ENCODE results near the gene LIPI. TPM values are rescaled to one million over a fixed set of nuclear protein-coding genes. Genes with fewer than 3 reads are reported as not detected.
"Not testable (repeated sequence)": the region's sequence is repeated elsewhere in the genome, so short reads cannot be mapped to it uniquely, and the experiment has no call there.

The LIPI gene
- total and polyA plus RNA-seq, 2 donors (not counting 1 experiment from before 2014, with no cell fraction given) = not detected

GRCh38 chr21:14096172-14096571 is 114.6 kb downstream of the LIPI start:
- Histone ChIP-seq H4K20me1 (ENCODE audit: control insufficient read depth, extremely low read depth, insufficient read depth, low read length) (no peaks in the 10 kb centered on the region), H2AFZ (ENCODE audit: low read length) (no peak overlapping the region), H3K36me3 (ENCODE audit: control insufficient read depth, insufficient read depth, low read length) (no peaks in the 10 kb centered on the region), H3K4me3 (replicated peaks in 1 of 4; ENCODE audit: control extremely low read depth in 1 of 4, insufficient read depth in 1 of 4, low read depth in 3 of 4, low read length in 4 of 4) (no peak overlapping the region), H3K79me2 (ENCODE audit: control insufficient read depth, insufficient read depth, low read length) (no peaks in the 10 kb centered on the region), H3K9ac (ENCODE audit: insufficient read depth, low read length) (no peak overlapping the region), H3K9me3 (ENCODE audit: control insufficient read depth, insufficient read depth, low read depth, low read length) (no peaks in the 10 kb centered on the region), H3K4me2 (ENCODE audit: extremely low read depth, insufficient read depth, low read length) (no peak overlapping the region), H3K27ac (ENCODE audit: insufficient read depth, low read length) (no peak overlapping the region), H3K4me1 (ENCODE audit: control insufficient read depth, extremely low read depth, insufficient read depth, low read length) (no peaks in the 10 kb centered on the region), H3K27me3 (ENCODE audit: control insufficient read depth, insufficient read depth, low read length) (no peaks in the 10 kb centered on the region)
- no peak for TF ChIP-seq CTCF (conservative IDR thresholded peaks at IDR 0.05 in 1 of 2, IDR thresholded peaks at IDR 0.05 in 1 of 2; ENCODE audit: low read depth in 1 of 2, low read length in 2 of 2)
- TF ChIP-seq EZH2 (IDR thresholded peaks at IDR 0.05; ENCODE audit: low read length, missing control alignments) = no peak
- DNase-seq (ENCODE audit: low read depth in 2 of 2) = no peak

- H3K9ac ChIP-seq (ENCODE audit: insufficient read depth, low read length) = no peak overlapping the region
- no peaks in the 10 kb centered on the region for H4K20me1 ChIP-seq (ENCODE audit: control insufficient read depth, extremely low read depth, insufficient read depth, low read length)
- no peaks in the 10 kb centered on the region for H3K9me3 ChIP-seq (ENCODE audit: control insufficient read depth, insufficient read depth, low read depth, low read length)
- no peak overlapping the region for H3K4me3 ChIP-seq (replicated peaks in 1 of 4; ENCODE audit: control extremely low read depth in 1 of 4, insufficient read depth in 1 of 4, low read depth in 3 of 4, low read length in 4 of 4)
- no peak overlapping the region for H3K4me2 ChIP-seq (ENCODE audit: extremely low read depth, insufficient read depth, low read length)
- TF ChIP-seq EZH2 (IDR thresholded peaks at IDR 0.05; ENCODE audit: low read length, missing control alignments) (no peak), CTCF (conservative IDR thresholded peaks at IDR 0.05 in 1 of 2, IDR thresholded peaks at IDR 0.05 in 1 of 2; ENCODE audit: low read depth in 1 of 2, low read length in 2 of 2) (no peak)
- H3K36me3 ChIP-seq (ENCODE audit: control insufficient read depth, insufficient read depth, low read length) = no peaks in the 10 kb centered on the region
- no peaks in the 10 kb centered on the region for H3K79me2 ChIP-seq (ENCODE audit: control insufficient read depth, insufficient read depth, low read length)
- no peaks in the 10 kb centered on the region for H3K4me1 ChIP-seq (ENCODE audit: control insufficient read depth, extremely low read depth, insufficient read depth, low read length)
- H2AFZ ChIP-seq (ENCODE audit: low read length) = no peak overlapping the region
- no peaks in the 10 kb centered on the region for H3K27me3 ChIP-seq (ENCODE audit: control insufficient read depth, insufficient read depth, low read length)
- no peak overlapping the region for H3K27ac ChIP-seq (ENCODE audit: insufficient read depth, low read length)
- no peak for DNase-seq (ENCODE audit: low read depth in 2 of 2)
Observed at GRCh38 chr21:14095056-14095455, 115.7 kb downstream of the LIPI start.

GRCh38 chr21:14092834-14093560 is 117.8 kb downstream of the LIPI start:
- H3K4me2 ChIP-seq (ENCODE audit: extremely low read depth, insufficient read depth, low read length) = no peak overlapping the region
- DNase-seq (ENCODE audit: low read depth in 2 of 2) = no peak
- H3K4me3 ChIP-seq (replicated peaks in 1 of 4; ENCODE audit: control extremely low read depth in 1 of 4, insufficient read depth in 1 of 4, low read depth in 3 of 4, low read length in 4 of 4) = no peak overlapping the region
- H3K4me1 ChIP-seq (ENCODE audit: control insufficient read depth, extremely low read depth, insufficient read depth, low read length) = no peaks in the 10 kb centered on the region
- TF ChIP-seq EZH2 (IDR thresholded peaks at IDR 0.05; ENCODE audit: low read length, missing control alignments) (no peak), CTCF (conservative IDR thresholded peaks at IDR 0.05 in 1 of 2, IDR thresholded peaks at IDR 0.05 in 1 of 2; ENCODE audit: low read depth in 1 of 2, low read length in 2 of 2) (no peak)
- no peaks in the 10 kb centered on the region for H3K9me3 ChIP-seq (ENCODE audit: control insufficient read depth, insufficient read depth, low read depth, low read length)
- H3K27me3 ChIP-seq (ENCODE audit: control insufficient read depth, insufficient read depth, low read length) = no peaks in the 10 kb centered on the region
- no peaks in the 10 kb centered on the region for H3K36me3 ChIP-seq (ENCODE audit: control insufficient read depth, insufficient read depth, low read length)
- H3K79me2 ChIP-seq (ENCODE audit: control insufficient read depth, insufficient read depth, low read length) = no peaks in the 10 kb centered on the region
- no peak overlapping the region for H3K27ac ChIP-seq (ENCODE audit: insufficient read depth, low read length)
- H4K20me1 ChIP-seq (ENCODE audit: control insufficient read depth, extremely low read depth, insufficient read depth, low read length) = no peaks in the 10 kb centered on the region
- H2AFZ ChIP-seq (ENCODE audit: low read length) = no peak overlapping the region
- H3K9ac ChIP-seq (ENCODE audit: insufficient read depth, low read length) = no peak overlapping the region

GRCh38 chr21:14090184-14090583 is 120.6 kb downstream of the LIPI start:
- H3K4me2 ChIP-seq (ENCODE audit: extremely low read depth, insufficient read depth, low read length); H4K20me1 ChIP-seq (ENCODE audit: control insufficient read depth, extremely low read depth, insufficient read depth, low read length); H3K4me3 ChIP-seq (replicated peaks in 1 of 4; ENCODE audit: control extremely low read depth in 1 of 4, insufficient read depth in 1 of 4, low read depth in 3 of 4, low read length in 4 of 4); H3K9me3 ChIP-seq (ENCODE audit: control insufficient read depth, insufficient read depth, low read depth, low read length); H3K9ac ChIP-seq (ENCODE audit: insufficient read depth, low read length); H3K27me3 ChIP-seq (ENCODE audit: control insufficient read depth, insufficient read depth, low read length); H3K4me1 ChIP-seq (ENCODE audit: control insufficient read depth, extremely low read depth, insufficient read depth, low read length); H3K36me3 ChIP-seq (ENCODE audit: control insufficient read depth, insufficient read depth, low read length); H3K79me2 ChIP-seq (ENCODE audit: control insufficient read depth, insufficient read depth, low read length); H3K27ac ChIP-seq (ENCODE audit: insufficient read depth, low read length); H2AFZ ChIP-seq (ENCODE audit: low read length): not testable (repeated sequence)
- DNase-seq (ENCODE audit: low read depth in 2 of 2) = peak; percentile 19 to 49

All from fibroblast of lung (primary cell).